Testis (tissue), 2 donors: ENCODE data around the gene GLRX5.

Source experiments
- POLR2A ChIP-seq: fragments of 450-650 bp; IDR thresholded peaks from one replicate; pipeline ENCODE4 v1.6.1; 2017; ENCODE audit warnings: antibody characterized with exemption, mild to moderate bottlenecking, moderate library complexity
- TF ChIP-seq, protein P1 (sequence below), 3 experiments: fragments of 450-650 bp in 2 of 3; fragments of 200-600 bp in 1 of 3; sonication (generic) in 1 of 3; IDR thresholded peaks; one replicate each; pipeline ENCODE4 v1.5.1; 2016 to 2019; ENCODE audit warnings: antibody characterized with exemption in 3 of 3, mild to moderate bottlenecking in 2 of 3, moderate library complexity in 1 of 3

- TF ChIP-seq, protein P1, sequence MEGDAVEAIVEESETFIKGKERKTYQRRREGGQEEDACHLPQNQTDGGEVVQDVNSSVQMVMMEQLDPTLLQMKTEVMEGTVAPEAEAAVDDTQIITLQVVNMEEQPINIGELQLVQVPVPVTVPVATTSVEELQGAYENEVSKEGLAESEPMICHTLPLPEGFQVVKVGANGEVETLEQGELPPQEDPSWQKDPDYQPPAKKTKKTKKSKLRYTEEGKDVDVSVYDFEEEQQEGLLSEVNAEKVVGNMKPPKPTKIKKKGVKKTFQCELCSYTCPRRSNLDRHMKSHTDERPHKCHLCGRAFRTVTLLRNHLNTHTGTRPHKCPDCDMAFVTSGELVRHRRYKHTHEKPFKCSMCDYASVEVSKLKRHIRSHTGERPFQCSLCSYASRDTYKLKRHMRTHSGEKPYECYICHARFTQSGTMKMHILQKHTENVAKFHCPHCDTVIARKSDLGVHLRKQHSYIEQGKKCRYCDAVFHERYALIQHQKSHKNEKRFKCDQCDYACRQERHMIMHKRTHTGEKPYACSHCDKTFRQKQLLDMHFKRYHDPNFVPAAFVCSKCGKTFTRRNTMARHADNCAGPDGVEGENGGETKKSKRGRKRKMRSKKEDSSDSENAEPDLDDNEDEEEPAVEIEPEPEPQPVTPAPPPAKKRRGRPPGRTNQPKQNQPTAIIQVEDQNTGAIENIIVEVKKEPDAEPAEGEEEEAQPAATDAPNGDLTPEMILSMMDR (IDR thresholded peaks at IDR 0.05) = no peak
- no peak for TF ChIP-seq POLR2A
Measured at GRCh38 chr14:95525999-95526398, 8.9 kb upstream of the GLRX5 start.
